ENCODE measurements around the gene ZSCAN2.

The ZSCAN2 gene

DNA sequence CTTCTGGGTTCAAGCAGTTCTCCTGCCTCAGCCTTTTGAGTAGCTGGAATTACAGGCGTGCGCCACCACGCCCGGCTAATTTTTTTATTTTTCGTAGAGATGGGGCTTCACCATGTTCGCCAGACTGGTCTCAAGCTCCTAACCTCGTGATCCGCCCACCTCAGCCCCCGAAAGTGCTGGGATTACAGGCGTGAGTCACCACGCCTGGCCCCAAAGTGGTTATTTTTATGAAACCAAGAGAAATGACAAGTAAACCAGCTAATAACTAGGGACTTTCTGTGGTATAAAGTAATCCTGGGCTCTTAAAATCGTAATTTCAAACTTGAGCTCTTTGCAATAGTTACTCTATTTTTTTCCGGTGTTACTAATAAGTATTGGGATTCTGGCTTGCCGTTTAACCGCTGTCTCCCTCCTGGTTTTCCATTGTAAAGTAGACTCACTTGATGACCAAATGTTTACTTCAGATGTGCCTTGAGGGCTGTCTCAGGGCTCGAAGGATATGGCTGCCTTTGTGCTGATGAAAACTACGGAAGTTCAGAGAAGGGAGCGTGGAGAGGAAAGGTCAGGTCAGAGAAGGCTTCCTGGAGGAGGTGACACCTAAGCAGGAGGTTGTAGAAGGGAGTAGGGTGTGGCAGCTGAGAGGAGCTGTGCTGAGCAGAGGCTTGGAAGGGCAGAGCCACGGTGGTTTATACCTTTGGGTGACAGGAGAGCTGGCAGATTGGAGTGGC lies 4.2 kb downstream of the ZSCAN2 start:
- no peak overlapping the region for H3K9ac ChIP-seq

DNA sequence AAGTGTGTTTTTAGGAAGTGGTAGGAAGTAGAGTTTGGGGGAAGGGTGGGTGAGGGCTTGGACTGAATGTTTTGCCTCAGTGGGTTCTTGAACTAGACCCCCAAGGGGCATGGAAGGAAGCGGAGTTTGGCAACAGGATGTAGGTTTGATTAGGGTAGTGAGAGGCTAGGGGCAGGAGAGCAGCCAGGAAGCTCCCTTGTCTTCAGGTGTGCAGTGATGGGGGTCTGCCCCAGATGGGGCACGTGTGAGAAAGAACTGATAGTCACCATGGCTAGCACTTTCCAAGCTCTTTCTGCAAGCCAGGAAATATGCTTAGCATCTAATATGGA lies 4.7 kb downstream of the ZSCAN2 start:
- Histone ChIP-seq H3K4me3 (ENCODE audit: low read depth, low read length) (no peak overlapping the region), H3K36me3 (ENCODE audit: control insufficient read depth, insufficient read depth, low read length) (no peaks in the 10 kb centered on the region), H3K27ac (no peak overlapping the region), H3K79me2 (peaks cover 2% of the 10 kb centered on the region), H3K9me3 (ENCODE audit: control insufficient read depth, low read length) (no peaks in the 10 kb centered on the region), H3K9ac (no peak overlapping the region), H2AFZ (no peak overlapping the region), H3K27me3 (ENCODE audit: control insufficient read depth, insufficient read depth, low read length) (no peaks in the 10 kb centered on the region), H3K4me2 (ENCODE audit: low read length) (no peak overlapping the region), H3K4me1 (peaks cover 4% of the 10 kb centered on the region)
- TF ChIP-seq, protein P1, sequence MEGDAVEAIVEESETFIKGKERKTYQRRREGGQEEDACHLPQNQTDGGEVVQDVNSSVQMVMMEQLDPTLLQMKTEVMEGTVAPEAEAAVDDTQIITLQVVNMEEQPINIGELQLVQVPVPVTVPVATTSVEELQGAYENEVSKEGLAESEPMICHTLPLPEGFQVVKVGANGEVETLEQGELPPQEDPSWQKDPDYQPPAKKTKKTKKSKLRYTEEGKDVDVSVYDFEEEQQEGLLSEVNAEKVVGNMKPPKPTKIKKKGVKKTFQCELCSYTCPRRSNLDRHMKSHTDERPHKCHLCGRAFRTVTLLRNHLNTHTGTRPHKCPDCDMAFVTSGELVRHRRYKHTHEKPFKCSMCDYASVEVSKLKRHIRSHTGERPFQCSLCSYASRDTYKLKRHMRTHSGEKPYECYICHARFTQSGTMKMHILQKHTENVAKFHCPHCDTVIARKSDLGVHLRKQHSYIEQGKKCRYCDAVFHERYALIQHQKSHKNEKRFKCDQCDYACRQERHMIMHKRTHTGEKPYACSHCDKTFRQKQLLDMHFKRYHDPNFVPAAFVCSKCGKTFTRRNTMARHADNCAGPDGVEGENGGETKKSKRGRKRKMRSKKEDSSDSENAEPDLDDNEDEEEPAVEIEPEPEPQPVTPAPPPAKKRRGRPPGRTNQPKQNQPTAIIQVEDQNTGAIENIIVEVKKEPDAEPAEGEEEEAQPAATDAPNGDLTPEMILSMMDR (IDR thresholded peaks at IDR 0.05) = no peak

More for the DNA sequence above, 4.2 kb downstream of the ZSCAN2 start:
- Histone ChIP-seq H2AFZ (no peak overlapping the region), H3K27me3 (ENCODE audit: control insufficient read depth, insufficient read depth, low read length) (no peaks in the 10 kb centered on the region), H3K4me1 (peaks cover 4% of the 10 kb centered on the region), H3K9me3 (ENCODE audit: control insufficient read depth, low read length) (no peaks in the 10 kb centered on the region), H3K4me3 (ENCODE audit: low read depth, low read length) (no peak overlapping the region), H3K79me2 (peaks cover 2% of the 10 kb centered on the region), H3K4me2 (ENCODE audit: low read length) (no peak overlapping the region), H3K27ac (no peak overlapping the region), H3K36me3 (ENCODE audit: control insufficient read depth, insufficient read depth, low read length) (no peaks in the 10 kb centered on the region)
- TF ChIP-seq, protein P1 (IDR thresholded peaks at IDR 0.05) = no peak

DNA sequence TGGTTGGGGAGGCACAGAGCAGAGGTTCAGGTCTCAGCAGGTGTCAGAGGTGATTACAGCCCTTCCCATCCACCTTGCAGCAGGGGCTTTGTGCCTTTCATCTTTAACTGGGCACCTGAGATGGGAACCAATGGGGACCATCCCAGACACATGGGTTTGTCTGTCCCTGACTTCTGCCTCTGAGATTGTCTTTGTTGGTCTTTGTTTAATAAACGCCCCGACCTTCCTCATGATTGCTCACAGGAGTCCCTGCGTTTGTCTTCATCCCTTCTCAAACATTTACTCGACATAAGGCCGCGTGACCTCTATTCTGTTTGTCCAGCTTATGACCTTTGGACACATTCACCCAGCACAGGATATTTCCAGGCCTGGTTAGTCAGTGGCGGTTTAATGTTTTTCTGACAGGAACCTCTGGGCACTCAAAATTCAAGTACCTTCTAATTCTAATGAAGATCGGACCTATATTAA lies 5.9 kb downstream of the ZSCAN2 start:
- H3K4me2 ChIP-seq (ENCODE audit: low read length) = no peak overlapping the region
- TF ChIP-seq, protein P1 (IDR thresholded peaks at IDR 0.05) = no peak
- H3K4me3 ChIP-seq (ENCODE audit: low read depth, low read length) = no peak overlapping the region
- H3K9ac ChIP-seq = no peak overlapping the region
- H2AFZ ChIP-seq = no peak overlapping the region
- no peaks in the 10 kb centered on the region for H3K27me3 ChIP-seq (ENCODE audit: control insufficient read depth, insufficient read depth, low read length)
- no peaks in the 10 kb centered on the region for H3K79me2 ChIP-seq
- no peak overlapping the region for H3K27ac ChIP-seq
- no peaks in the 10 kb centered on the region for H3K9me3 ChIP-seq (ENCODE audit: control insufficient read depth, low read length)
- H3K4me1 ChIP-seq = peaks cover 4% of the 10 kb centered on the region
- no peaks in the 10 kb centered on the region for H3K36me3 ChIP-seq (ENCODE audit: control insufficient read depth, insufficient read depth, low read length)

DNA sequence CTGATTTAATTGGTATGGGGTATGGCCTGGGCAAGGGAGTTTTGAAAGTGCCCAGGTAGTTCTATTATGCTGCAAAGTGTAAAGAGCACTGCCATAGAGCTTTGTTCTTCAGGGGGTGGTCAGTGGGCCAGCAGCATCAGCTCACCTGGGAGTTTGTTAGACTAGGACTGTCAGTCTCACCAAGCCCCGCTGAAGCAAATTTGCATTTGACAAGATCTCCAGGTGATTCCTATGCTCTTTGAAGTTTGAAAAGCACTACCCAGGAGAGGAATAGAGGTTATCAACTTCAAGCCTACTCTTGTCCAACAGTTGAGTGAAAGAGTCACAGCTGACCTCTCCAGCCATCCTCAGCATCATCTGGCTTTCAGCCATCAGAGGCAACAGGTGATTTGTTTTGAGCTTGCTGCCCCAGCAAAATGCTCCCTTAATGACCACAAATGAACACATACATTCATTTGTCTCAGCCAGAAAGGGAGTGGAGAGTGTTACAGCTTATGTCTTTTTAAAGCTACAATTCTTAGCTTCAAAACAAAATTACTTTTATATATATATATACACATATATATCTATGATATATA lies 8.0 kb downstream of the ZSCAN2 start:
- Histone ChIP-seq H3K4me2 (ENCODE audit: low read length) (no peak overlapping the region), H3K36me3 (ENCODE audit: control insufficient read depth, insufficient read depth, low read length) (no peaks in the 10 kb centered on the region), H2AFZ (no peak overlapping the region), H3K4me3 (ENCODE audit: low read depth, low read length) (no peak overlapping the region), H3K79me2 (peaks cover 3% of the 10 kb centered on the region), H3K4me1 (peaks cover 4% of the 10 kb centered on the region), H3K9ac (no peak overlapping the region), H3K27me3 (ENCODE audit: control insufficient read depth, insufficient read depth, low read length) (no peaks in the 10 kb centered on the region), H3K9me3 (ENCODE audit: control insufficient read depth, low read length) (no peaks in the 10 kb centered on the region), H3K27ac (no peak overlapping the region)
- TF ChIP-seq, protein P1 (IDR thresholded peaks at IDR 0.05) = no peak

Measured in parathyroid adenoma (tissue), 2 donors.